HEK293 (cell line): ENCODE data around the gene AP1B1.

ENCODE experiments used
- GLI2 ChIP-seq: fragments of 450-650 bp; formaldehyde crosslinking; IDR thresholded peaks from 2 replicates; pipeline ENCODE4; 2017; ENCODE audit warnings: missing biosample characterization, missing genetic modification characterization, low read depth, borderline replicate concordance
- REPIN1 ChIP-seq: fragments of 450-650 bp; formaldehyde crosslinking; IDR thresholded peaks from 2 replicates; pipeline ENCODE4 v1.5.1; 2017; ENCODE audit warnings: missing biosample characterization, missing genetic modification characterization, low read depth
- ZBTB1 ChIP-seq: fragments of 450-650 bp; formaldehyde crosslinking; IDR thresholded peaks from 2 replicates; pipeline ENCODE4 v1.5.1; 2016; ENCODE audit warnings: missing biosample characterization, missing genetic modification characterization
- ZBTB10 ChIP-seq: fragments of 450-650 bp; formaldehyde crosslinking; IDR thresholded peaks from 2 replicates; pipeline ENCODE4 v1.5.1; 2016; ENCODE audit warnings: missing biosample characterization, missing genetic modification characterization
- ZBTB17 ChIP-seq: fragments of 450-650 bp; formaldehyde crosslinking; IDR thresholded peaks from 2 replicates; pipeline ENCODE4 v1.5.1; 2016; ENCODE audit warnings: missing biosample characterization, missing genetic modification characterization
- ZNF24 ChIP-seq: fragments of 450-650 bp; formaldehyde crosslinking; IDR thresholded peaks from 2 replicates; pipeline ENCODE4 v1.5.1; 2016; ENCODE audit warnings: missing biosample characterization, missing genetic modification characterization
- ZNF274 ChIP-seq, 2 experiments: fragments of 200-500 bp in 1 of 2; fragments of 450-650 bp in 1 of 2; sonication (Bioruptor generic) in 1 of 2; formaldehyde crosslinking in 1 of 2; IDR thresholded peaks; 2 replicates each; pipeline versions ENCODE4 v1.5.1 to v1.6.1; 2014 to 2016; ENCODE audit warnings: borderline replicate concordance in 1 of 2, inconsistent platforms in 1 of 2, low read length in 1 of 2, missing biosample characterization in 1 of 2, missing genetic modification characterization in 1 of 2
- ZNF341 ChIP-seq: fragments of 450-650 bp; formaldehyde crosslinking; IDR thresholded peaks from 2 replicates; pipeline ENCODE4; 2016; ENCODE audit warnings: low read depth, missing biosample characterization, missing genetic modification characterization
- ZNF37A ChIP-seq: fragments of 450-650 bp; IDR thresholded peaks from 2 replicates; pipeline ENCODE4 v1.5.1; 2018; ENCODE audit warnings: missing biosample characterization, missing genetic modification characterization
- ZNF433 ChIP-seq: fragments of 450-650 bp; formaldehyde crosslinking; IDR thresholded peaks from 2 replicates; pipeline ENCODE4 v1.5.1; 2016; ENCODE audit warnings: missing biosample characterization, missing genetic modification characterization, low read depth
- TF ChIP-seq, protein P1 (sequence below): fragments of 450-650 bp; formaldehyde crosslinking; IDR thresholded peaks from 2 replicates; pipeline ENCODE4 v1.5.1; 2016; ENCODE audit warnings: missing biosample characterization, missing genetic modification characterization
- TF ChIP-seq, protein P2 (sequence below): fragments of 450-650 bp; formaldehyde crosslinking; IDR thresholded peaks from 2 replicates; pipeline ENCODE4 v1.5.1; 2016; ENCODE audit warnings: missing biosample characterization, missing genetic modification characterization
- TF ChIP-seq, protein P3 (sequence below): fragments of 450-650 bp; formaldehyde crosslinking; IDR thresholded peaks from 2 replicates; pipeline ENCODE4 v1.5.1; 2016; ENCODE audit warnings: missing biosample characterization, missing genetic modification characterization, low read depth

DNA sequence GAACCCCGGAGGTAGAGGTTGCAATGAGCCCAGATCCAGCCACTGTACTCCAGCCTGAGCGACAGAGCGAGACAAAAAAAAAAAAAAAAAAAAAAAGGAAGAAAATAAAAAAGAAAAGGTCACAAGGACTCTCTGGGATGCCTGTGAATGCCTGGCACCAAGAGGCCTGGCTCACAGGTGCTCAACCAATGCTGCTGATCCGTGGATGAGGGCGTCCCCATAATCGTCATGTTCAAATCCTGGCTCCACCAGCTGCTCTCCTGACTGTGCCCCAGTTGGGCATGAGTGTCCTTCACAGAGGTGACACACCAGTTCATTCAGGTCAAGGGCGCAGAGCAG, 82.6 kb downstream of the AP1B1 start:
- TF ChIP-seq ZBTB1 (tag by site-specific recombination) (no peak), ZNF433 (tag by site-specific recombination) (no peak), REPIN1 (tag by site-specific recombination) (no peak), ZNF37A (tag by site-specific recombination) (no peak), ZBTB17 (tag by site-specific recombination) (no peak), GLI2 (tag by site-specific recombination) (no peak), ZBTB10 (tag by site-specific recombination) (no peak), ZNF274 (IDR thresholded peaks at IDR 0.05; ENCODE audit: low read length) (no peak), ZNF274 (tag by site-specific recombination; IDR thresholded peaks at IDR 0.05; ENCODE audit: borderline replicate concordance) (no peak), ZNF24 (tag by site-specific recombination) (no peak), ZNF341 (tag by site-specific recombination) (no peak)
- TF ChIP-seq, protein P1, sequence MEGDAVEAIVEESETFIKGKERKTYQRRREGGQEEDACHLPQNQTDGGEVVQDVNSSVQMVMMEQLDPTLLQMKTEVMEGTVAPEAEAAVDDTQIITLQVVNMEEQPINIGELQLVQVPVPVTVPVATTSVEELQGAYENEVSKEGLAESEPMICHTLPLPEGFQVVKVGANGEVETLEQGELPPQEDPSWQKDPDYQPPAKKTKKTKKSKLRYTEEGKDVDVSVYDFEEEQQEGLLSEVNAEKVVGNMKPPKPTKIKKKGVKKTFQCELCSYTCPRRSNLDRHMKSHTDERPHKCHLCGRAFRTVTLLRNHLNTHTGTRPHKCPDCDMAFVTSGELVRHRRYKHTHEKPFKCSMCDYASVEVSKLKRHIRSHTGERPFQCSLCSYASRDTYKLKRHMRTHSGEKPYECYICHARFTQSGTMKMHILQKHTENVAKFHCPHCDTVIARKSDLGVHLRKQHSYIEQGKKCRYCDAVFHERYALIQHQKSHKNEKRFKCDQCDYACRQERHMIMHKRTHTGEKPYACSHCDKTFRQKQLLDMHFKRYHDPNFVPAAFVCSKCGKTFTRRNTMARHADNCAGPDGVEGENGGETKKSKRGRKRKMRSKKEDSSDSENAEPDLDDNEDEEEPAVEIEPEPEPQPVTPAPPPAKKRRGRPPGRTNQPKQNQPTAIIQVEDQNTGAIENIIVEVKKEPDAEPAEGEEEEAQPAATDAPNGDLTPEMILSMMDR (tag by site-specific recombination): no peak
- TF ChIP-seq, protein P2, sequence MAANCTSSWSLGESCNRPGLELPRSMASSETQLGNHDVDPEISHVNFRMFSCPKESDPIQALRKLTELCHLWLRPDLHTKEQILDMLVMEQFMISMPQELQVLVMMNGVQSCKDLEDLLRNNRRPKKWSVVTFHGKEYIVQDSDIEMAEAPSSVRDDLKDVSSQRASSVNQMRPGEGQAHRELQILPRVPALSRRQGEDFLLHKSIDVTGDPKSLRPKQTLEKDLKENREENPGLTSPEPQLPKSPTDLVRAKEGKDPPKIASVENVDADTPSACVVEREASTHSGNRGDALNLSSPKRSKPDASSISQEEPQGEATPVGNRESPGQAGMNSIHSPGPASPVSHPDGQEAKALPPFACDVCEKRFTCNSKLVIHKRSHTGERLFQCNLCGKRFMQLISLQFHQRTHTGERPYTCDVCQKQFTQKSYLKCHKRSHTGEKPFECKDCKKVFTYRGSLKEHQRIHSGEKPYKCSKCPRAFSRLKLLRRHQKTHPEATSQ (tag by site-specific recombination): 0 out of 2 replicates have a peak, but pooled peaks have one; percentile 6
- TF ChIP-seq, protein P3, sequence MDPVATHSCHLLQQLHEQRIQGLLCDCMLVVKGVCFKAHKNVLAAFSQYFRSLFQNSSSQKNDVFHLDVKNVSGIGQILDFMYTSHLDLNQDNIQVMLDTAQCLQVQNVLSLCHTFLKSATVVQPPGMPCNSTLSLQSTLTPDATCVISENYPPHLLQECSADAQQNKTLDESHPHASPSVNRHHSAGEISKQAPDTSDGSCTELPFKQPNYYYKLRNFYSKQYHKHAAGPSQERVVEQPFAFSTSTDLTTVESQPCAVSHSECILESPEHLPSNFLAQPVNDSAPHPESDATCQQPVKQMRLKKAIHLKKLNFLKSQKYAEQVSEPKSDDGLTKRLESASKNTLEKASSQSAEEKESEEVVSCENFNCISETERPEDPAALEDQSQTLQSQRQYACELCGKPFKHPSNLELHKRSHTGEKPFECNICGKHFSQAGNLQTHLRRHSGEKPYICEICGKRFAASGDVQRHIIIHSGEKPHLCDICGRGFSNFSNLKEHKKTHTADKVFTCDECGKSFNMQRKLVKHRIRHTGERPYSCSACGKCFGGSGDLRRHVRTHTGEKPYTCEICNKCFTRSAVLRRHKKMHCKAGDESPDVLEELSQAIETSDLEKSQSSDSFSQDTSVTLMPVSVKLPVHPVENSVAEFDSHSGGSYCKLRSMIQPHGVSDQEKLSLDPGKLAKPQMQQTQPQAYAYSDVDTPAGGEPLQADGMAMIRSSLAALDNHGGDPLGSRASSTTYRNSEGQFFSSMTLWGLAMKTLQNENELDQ (tag by site-specific recombination): no peak
